Smooth muscle cell (in vitro differentiated cells): ENCODE measurements around the gene TLR10. TPM values are rescaled to one million over a fixed set of nuclear protein-coding genes. Genes with fewer than 3 reads are reported as not detected.

Experiments
- DNase-seq: peaks from one replicate; lab custom pipeline; 2025; ENCODE audit not compliant: unreplicated experiment; lab: John Stamatoyannopoulos, UW
- H2AFZ ChIP-seq: fragments of 200-600 bp; sonication (generic); 2 replicates; pipeline ENCODE4 v1.6.0; 2016; ENCODE audit warnings: antibody characterized with exemption, low read depth, mild to moderate bottlenecking
- H3F3A ChIP-seq: fragments of 200-600 bp; sonication (generic); 2 replicates; pipeline ENCODE4 v1.6.0; 2017; ENCODE audit warnings: antibody characterized with exemption, low read depth
- H3K27ac ChIP-seq: fragments of 200-600 bp; sonication (generic); 2 replicates; pipeline ENCODE4 v1.5.1; 2016; ENCODE audit warnings: low read depth, mild to moderate bottlenecking
- H3K27me3 ChIP-seq: fragments of 200-600 bp; sonication (generic); 2 replicates; pipeline ENCODE4 v1.6.1; 2016; ENCODE audit warnings: low read depth, mild to moderate bottlenecking
- H3K36me3 ChIP-seq: fragments of 200-600 bp; sonication (generic); 2 replicates; pipeline ENCODE4 v1.5.1; 2016; ENCODE audit warnings: low read depth
- H3K4me1 ChIP-seq: fragments of 200-600 bp; sonication (generic); 2 replicates; pipeline ENCODE4 v1.5.1; 2016; ENCODE audit warnings: low read depth
- H3K4me2 ChIP-seq: fragments of 200-600 bp; sonication (generic); 2 replicates; pipeline ENCODE4 v1.6.0; 2016; ENCODE audit warnings: mild to moderate bottlenecking
- H3K4me3 ChIP-seq: fragments of 200-600 bp; sonication (generic); 2 replicates; pipeline ENCODE4 v1.5.1; 2016; ENCODE audit warnings: mild to moderate bottlenecking
- H3K79me2 ChIP-seq: fragments of 200-600 bp; sonication (generic); 2 replicates; pipeline ENCODE4 v1.6.0; 2016; ENCODE audit warnings: low read depth, mild to moderate bottlenecking
- H3K9ac ChIP-seq: fragments of 200-600 bp; sonication (generic); 2 replicates; pipeline ENCODE4 v1.6.0; 2016; ENCODE audit warnings: low read depth
- H3K9me3 ChIP-seq: fragments of 200-600 bp; sonication (generic); replicated peaks from 2 replicates; pipeline ENCODE4 v1.5.1; 2016; ENCODE audit warnings: low read depth
- H4K20me1 ChIP-seq: fragments of 200-600 bp; sonication (generic); 2 replicates; pipeline ENCODE4 v1.6.0; 2016; ENCODE audit warnings: low read depth
- WGBS: methylation state at CpG from one replicate; pipeline ENCODE4 v1.1.7; 2016; ENCODE audit warnings: low lambda C conversion rate; 5-methylcytosine and 5-hydroxymethylcytosine counted together
- polyA plus RNA-seq: library from polyadenylated mRNA; unstranded; fragments of >200 nt; fragmentation: Nextera tagmentation; extraction: Ambion mirVana; gene quantifications from 2 replicates; pipeline ENCODE4 v1.2.1, GENCODE V29; 2016
- total RNA-seq: library from RNA; depleted of rRNA; stranded (reverse); fragments of >200 nt; gene quantifications from 2 replicates; pipeline ENCODE4 v1.2.3, GENCODE V29; 2014
- TF ChIP-seq, protein P1 (sequence below): fragments of 200-600 bp; sonication (generic); IDR thresholded peaks from 2 replicates; pipeline ENCODE4 v1.5.1; 2017; ENCODE audit warnings: borderline replicate concordance, mild to moderate bottlenecking, antibody characterized with exemption; ENCODE audit not compliant: insufficient read depth, poor library complexity, severe bottlenecking

TLR10 gene
- total and polyA plus RNA-seq, 2 experiments from 2014 or later = not detected

DNA sequence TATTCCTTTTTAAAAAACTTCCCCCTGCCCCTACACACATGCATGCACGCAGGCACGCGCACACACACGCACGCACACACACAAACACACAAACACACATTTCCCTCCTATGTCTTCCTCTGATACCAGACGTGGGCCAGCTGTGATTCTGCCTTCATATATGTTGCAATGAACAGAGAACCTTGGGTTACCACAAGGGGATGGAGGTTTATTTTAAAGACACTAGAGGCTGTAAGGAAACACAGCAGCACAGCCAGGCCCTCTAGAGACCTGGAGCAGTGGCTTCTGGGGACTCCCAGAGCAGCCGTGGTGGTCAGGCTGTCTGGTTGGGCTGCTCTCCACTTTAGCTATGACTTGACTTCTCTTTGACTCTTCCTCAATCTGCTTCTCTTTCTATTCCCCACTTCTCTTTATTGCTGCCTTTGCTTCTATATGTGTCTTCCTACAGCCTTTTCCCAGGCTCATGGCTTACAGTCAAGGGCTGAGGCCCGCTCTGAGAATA, 3.2 kb upstream of the TLR10 start:
- Histone ChIP-seq H3K9ac (no peak overlapping the region), H3K4me2 (no peak overlapping the region), H3K9me3 (no peaks in the 10 kb centered on the region), H3F3A (no peaks in the 10 kb centered on the region), H3K27ac (no peak overlapping the region), H4K20me1 (no peaks in the 10 kb centered on the region), H3K4me3 (no peak overlapping the region), H2AFZ (no peak overlapping the region), H3K36me3 (no peaks in the 10 kb centered on the region), H3K79me2 (no peaks in the 10 kb centered on the region), H3K27me3 (peaks cover 7% of the 10 kb centered on the region), H3K4me1 (no peaks in the 10 kb centered on the region)
- TF ChIP-seq, protein P1, sequence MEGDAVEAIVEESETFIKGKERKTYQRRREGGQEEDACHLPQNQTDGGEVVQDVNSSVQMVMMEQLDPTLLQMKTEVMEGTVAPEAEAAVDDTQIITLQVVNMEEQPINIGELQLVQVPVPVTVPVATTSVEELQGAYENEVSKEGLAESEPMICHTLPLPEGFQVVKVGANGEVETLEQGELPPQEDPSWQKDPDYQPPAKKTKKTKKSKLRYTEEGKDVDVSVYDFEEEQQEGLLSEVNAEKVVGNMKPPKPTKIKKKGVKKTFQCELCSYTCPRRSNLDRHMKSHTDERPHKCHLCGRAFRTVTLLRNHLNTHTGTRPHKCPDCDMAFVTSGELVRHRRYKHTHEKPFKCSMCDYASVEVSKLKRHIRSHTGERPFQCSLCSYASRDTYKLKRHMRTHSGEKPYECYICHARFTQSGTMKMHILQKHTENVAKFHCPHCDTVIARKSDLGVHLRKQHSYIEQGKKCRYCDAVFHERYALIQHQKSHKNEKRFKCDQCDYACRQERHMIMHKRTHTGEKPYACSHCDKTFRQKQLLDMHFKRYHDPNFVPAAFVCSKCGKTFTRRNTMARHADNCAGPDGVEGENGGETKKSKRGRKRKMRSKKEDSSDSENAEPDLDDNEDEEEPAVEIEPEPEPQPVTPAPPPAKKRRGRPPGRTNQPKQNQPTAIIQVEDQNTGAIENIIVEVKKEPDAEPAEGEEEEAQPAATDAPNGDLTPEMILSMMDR = no peak
- 91% methylated on average over 8 of the region's 8 CpGs for WGBS
- no peak for DNase-seq

DNA sequence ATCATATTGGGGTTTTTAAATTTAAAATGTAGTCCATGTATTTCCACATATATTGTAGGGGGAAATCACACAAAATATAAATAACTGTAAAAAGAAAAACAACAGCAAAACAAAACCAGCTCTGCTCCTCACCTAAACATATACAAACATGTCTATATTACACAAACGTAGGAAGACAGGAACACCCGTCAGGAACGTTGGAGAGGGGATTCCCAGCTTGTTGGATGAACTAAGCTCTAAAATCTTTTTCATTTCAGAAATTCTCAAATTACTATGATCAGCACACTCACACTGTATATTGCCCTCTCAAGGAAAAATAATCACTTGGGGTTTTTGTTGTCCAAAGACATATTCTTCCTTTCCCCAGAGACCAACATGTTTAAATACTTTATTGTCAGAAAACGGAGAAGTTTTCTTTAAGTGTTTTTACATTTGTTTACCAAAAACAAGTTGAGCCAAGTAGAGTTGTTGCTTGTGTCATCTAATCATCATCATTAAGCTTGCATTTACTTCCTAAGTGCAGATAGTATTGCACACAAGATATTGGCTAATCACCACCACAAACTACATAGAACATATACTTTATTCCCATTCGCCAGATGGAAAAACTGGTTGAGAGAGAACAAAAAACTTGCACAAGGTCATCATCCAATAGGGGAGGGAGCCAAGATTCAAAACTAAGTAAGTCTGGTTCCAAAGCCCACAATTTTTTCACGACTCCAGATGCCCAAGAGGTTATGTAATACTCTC, 2.4 kb upstream of the TLR10 start:
- no peak overlapping the region for H3K4me3 ChIP-seq
- H3K36me3 ChIP-seq = no peaks in the 10 kb centered on the region
- TF ChIP-seq, protein P1 = no peak
- no peaks in the 10 kb centered on the region for H4K20me1 ChIP-seq
- H2AFZ ChIP-seq = no peak overlapping the region
- H3F3A ChIP-seq = no peaks in the 10 kb centered on the region
- no peaks in the 10 kb centered on the region for H3K79me2 ChIP-seq
- no peak for DNase-seq
- H3K9ac ChIP-seq = no peak overlapping the region
- WGBS = 84% methylated on average over 6 of the region's 6 CpGs
- no peak overlapping the region for H3K27ac ChIP-seq
- no peaks in the 10 kb centered on the region for H3K4me1 ChIP-seq
- peaks cover 7% of the 10 kb centered on the region for H3K27me3 ChIP-seq
- H3K9me3 ChIP-seq = no peaks in the 10 kb centered on the region
- H3K4me2 ChIP-seq = no peak overlapping the region

DNA sequence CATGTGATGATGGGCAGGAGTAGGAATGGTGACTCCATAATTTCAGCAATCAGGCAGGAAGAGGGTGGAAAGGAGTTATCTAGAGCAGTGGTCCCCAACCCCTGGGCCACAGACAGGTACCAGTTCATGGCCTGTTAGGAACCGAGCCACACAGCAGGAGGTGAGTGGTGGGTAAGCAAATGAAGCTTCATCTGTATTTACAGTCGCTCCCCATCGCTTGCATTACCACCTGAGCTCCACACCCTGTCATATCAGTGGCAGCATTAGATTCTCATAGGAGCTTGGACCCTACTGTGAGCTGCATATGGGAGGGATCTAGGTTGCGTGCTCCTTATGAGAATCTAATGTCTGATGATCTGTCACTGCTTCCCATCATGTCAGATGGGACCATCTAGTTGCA, 1.4 kb upstream of the TLR10 start:
- no peak overlapping the region for H3K4me2 ChIP-seq
- H3F3A ChIP-seq = no peaks in the 10 kb centered on the region
- H2AFZ ChIP-seq = no peak overlapping the region
- TF ChIP-seq, protein P1 = no peak
- H3K4me1 ChIP-seq = no peaks in the 10 kb centered on the region
- no peaks in the 10 kb centered on the region for H3K79me2 ChIP-seq
- H3K27me3 ChIP-seq = peaks cover 7% of the 10 kb centered on the region
- no peaks in the 10 kb centered on the region for H4K20me1 ChIP-seq
- H3K36me3 ChIP-seq = no peaks in the 10 kb centered on the region
- no peak overlapping the region for H3K9ac ChIP-seq
- H3K9me3 ChIP-seq = no peaks in the 10 kb centered on the region
- no peak overlapping the region for H3K4me3 ChIP-seq
- H3K27ac ChIP-seq = no peak overlapping the region
- 92% methylated on average over 4 of the region's 4 CpGs for WGBS
- DNase-seq = no peak

DNA sequence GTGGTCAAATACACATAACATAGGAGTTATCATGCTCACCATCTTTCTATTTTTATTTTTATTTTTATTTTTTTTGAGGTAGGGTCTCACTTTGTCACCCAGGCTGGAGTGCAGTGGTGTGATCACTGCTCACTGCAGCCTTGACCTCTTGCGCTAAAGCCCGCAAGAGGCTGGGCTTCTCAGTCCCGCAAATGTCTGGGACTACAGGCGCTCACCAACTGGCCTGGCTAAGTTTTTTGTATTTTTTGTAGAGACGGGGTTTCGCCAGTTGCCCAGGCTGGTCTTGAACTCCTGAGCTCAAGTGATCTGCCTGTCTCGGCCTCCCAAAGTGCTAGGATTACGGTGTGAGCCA, 295 bp upstream of the TLR10 start:
- H3K9ac ChIP-seq = no peak overlapping the region
- H2AFZ ChIP-seq = no peak overlapping the region
- WGBS = 88% methylated on average over 8 of the region's 8 CpGs
- peaks cover 7% of the 10 kb centered on the region for H3K27me3 ChIP-seq
- no peaks in the 10 kb centered on the region for H3K4me1 ChIP-seq
- no peak overlapping the region for H3K27ac ChIP-seq
- no peaks in the 10 kb centered on the region for H3K79me2 ChIP-seq
- no peak overlapping the region for H3K4me3 ChIP-seq
- DNase-seq = no peak
- no peaks in the 10 kb centered on the region for H3K36me3 ChIP-seq
- TF ChIP-seq, protein P1 = no peak
- H3K4me2 ChIP-seq = no peak overlapping the region
- H3K9me3 ChIP-seq = no peaks in the 10 kb centered on the region
- no peaks in the 10 kb centered on the region for H3F3A ChIP-seq
- no peaks in the 10 kb centered on the region for H4K20me1 ChIP-seq
